ENCODE results near the gene MRPL2. TPM values are rescaled to one million over a fixed set of nuclear protein-coding genes. Genes with fewer than 3 reads are reported as not detected.

Gene MRPL2
- total RNA-seq, 2 experiments from 2014 or later = 108 TPM

DNA sequence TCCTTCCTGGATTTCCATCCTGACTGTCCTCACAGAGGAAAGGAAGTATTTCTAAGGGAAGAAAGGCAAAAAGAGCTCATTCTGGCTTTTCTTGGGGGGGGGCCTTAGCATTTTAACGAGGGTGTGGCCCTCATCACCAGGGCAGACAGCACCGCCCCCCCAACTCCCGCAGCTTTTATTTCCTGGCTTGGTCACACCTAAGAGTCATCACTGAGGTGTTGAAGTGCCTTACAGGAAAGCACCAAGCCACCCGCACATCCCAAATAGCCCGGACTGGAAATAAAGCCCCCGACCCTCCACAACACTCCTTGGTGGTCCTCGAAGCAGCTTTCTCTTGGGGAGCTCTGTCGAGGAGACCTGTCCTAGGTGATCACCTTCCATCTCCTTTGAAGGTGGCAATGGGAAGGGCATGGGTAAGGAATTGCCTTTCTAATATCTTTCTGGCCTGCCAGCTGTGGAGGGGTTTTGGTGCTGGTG, 18.1 kb upstream of the MRPL2 start:
- H3K4me3 Mint-ChIP-seq = peak overlapping the region; percentile 61
- peaks cover 2% of the 10 kb centered on the region for H3K4me1 Mint-ChIP-seq (ENCODE audit: low read depth)
- DNase-seq = peak; percentile 33

DNA sequence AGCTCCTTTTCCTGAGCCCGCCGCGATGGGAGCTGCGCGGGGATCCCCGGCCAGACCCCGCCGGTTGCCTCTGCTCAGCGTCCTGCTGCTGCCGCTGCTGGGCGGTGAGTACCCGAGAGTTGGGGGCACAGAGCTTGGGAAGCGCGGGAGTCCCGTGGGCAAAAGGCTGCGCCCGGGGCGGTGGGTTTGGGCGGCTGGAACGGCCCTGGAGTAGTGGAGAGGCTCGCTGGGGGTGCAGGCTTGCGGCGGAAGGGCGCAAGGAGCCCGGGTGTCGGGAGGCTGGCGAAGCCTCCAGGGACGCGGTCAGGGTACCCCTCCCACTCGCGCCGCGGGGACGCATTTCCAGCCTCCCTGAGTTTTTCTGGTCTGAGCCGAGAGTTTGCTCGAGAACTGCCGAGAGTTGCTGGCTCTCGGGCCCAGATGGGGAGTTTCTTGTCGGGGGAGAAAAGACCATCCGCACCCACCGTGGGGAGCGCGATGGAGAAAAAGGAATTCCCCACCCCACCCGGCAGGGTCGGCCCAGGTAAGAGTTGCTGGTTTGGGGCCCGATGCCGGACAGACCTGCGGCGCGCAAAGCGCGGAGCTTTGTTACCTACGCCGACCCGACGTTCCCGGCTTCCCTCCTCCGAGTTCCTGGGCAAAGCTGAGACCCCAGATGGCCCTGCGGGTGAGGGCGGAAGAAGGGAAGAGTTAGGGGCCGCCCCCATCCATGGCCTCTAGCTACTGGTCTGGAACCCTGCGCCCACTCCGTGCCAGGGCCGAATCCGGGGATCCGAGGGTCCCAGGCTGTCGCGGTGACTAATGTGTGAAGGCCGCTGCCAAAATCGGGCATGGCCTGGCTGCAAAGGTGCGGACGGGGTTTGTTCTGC, 17.5 kb upstream of the MRPL2 start:
- Mint-ChIP-seq H3K4me1 (ENCODE audit: low read depth) (peaks cover 2% of the 10 kb centered on the region), H3K27me3 (peaks cover 10% of the 10 kb centered on the region), H3K36me3 (ENCODE audit: low read depth) (peaks cover 6% of the 10 kb centered on the region), H3K9me3 (no peaks in the 10 kb centered on the region), H3K4me3 (peak overlapping the region; percentile 61), H3K27ac (no peak overlapping the region)
- ATAC-seq (peak; percentile 10), DNase-seq (peak; percentile 16)
- TF ChIP-seq, protein P1, sequence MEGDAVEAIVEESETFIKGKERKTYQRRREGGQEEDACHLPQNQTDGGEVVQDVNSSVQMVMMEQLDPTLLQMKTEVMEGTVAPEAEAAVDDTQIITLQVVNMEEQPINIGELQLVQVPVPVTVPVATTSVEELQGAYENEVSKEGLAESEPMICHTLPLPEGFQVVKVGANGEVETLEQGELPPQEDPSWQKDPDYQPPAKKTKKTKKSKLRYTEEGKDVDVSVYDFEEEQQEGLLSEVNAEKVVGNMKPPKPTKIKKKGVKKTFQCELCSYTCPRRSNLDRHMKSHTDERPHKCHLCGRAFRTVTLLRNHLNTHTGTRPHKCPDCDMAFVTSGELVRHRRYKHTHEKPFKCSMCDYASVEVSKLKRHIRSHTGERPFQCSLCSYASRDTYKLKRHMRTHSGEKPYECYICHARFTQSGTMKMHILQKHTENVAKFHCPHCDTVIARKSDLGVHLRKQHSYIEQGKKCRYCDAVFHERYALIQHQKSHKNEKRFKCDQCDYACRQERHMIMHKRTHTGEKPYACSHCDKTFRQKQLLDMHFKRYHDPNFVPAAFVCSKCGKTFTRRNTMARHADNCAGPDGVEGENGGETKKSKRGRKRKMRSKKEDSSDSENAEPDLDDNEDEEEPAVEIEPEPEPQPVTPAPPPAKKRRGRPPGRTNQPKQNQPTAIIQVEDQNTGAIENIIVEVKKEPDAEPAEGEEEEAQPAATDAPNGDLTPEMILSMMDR (IDR thresholded peaks at IDR 0.05) = no peak
- POLR2A ChIA-PET = interaction anchor here (0.6 to 1.6 kb wide), 10 partner anchors 9 to 380 kb away, joined by 3 to 8 read pairs (median 3); partner anchors contain the start of genes CUL7, KLC4 and MRPL2
- intact Hi-C loops (cut with micrococcal nuclease) = no loop called here
- CTCF ChIA-PET = interaction anchor here (1.3 to 2.1 kb wide), 2 partner anchors 66 to 152 kb away, joined by 4 to 17 read pairs; partner anchors contain the start of gene DNPH1

More for the DNA sequence above, 18.1 kb upstream of the MRPL2 start:
- H3K36me3 Mint-ChIP-seq (ENCODE audit: low read depth) = peaks cover 6% of the 10 kb centered on the region
- ATAC-seq = no peak
- intact Hi-C loops (cut with micrococcal nuclease) = no loop called here
- no peaks in the 10 kb centered on the region for H3K9me3 Mint-ChIP-seq
- ChIA-PET POLR2A (interaction anchor here (0.6 to 1.6 kb wide), 7 partner anchors 8 to 104 kb away, joined by 3 to 8 read pairs (median 3); partner anchors contain the start of genes KLC4 and MRPL2), CTCF (interaction anchor here (2.1 kb wide), 1 partner anchor 66 kb away, joined by 17 read pairs; no protein-coding TSS in a partner anchor)
- peaks cover 10% of the 10 kb centered on the region for H3K27me3 Mint-ChIP-seq
- TF ChIP-seq, protein P1 (IDR thresholded peaks at IDR 0.05) = no peak
- no peak overlapping the region for H3K27ac Mint-ChIP-seq

DNA sequence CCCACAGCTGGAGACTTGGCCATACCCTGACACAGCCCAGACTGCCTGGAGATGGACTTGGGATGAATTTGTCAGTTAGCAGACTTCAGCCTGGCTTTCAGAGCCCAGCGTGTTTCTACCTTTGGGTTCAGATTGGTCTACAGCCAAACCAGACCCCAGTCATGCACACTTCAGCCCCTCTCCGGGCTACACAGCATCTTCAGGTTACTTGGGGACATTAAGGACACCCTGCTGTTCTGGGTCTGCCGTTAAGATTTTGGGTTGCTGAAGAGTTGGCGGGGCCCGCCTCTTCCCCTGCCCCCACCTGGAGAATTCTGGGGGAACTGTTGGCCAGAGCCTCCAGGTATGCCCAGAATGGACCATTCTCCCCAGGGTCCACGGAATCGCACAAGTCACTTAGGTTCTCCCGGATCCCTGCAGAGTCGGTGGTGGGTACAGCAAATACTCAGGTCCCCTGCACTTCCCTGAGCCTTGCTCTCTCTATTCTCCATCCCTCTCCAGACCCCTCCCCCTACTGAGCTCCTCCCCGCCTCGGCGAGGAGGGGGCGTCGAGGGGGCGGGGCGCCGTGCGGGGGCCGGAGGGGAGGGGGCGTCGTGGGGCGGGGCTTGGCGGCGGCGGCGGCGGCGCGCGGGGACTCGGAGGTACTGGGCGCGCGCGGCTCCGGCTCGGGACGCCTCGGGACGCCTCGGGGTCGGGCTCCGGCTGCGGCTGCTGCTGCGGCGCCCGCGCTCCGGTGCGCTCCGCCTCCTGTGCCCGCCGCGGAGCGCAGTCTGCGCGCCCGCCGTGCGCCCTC, 16.6 kb upstream of the MRPL2 start, which contains the start of gene PTK7:
TSS of gene PTK7 (plus strand) at position 645 of the 794 bp plus-strand sequence. CDS start 175 bp downstream, outside the sequence.
- H3K4me1 Mint-ChIP-seq (ENCODE audit: low read depth) = peaks cover 2% of the 10 kb centered on the region
- ChIA-PET CTCF (interaction anchor here (0.8 to 2.1 kb wide), 5 partner anchors 67 to 177 kb away, joined by 4 to 17 read pairs (median 6); partner anchors contain the start of gene DNPH1), POLR2A (interaction anchor here (0.6 to 1.6 kb wide), 5 partner anchors 17 to 381 kb away, joined by 3 to 8 read pairs (median 3); partner anchors contain the start of genes CUL7, KLC4 and MRPL2)
- H3K27me3 Mint-ChIP-seq = peaks cover 10% of the 10 kb centered on the region
- peak; percentile 39 for DNase-seq
- no peaks in the 10 kb centered on the region for H3K9me3 Mint-ChIP-seq
- intact Hi-C loops (cut with micrococcal nuclease) = no loop called here
- H3K27ac Mint-ChIP-seq = no peak within 1 kb of the TSS
- TF ChIP-seq, protein P1 (IDR thresholded peaks at IDR 0.05) = no peak
- peaks cover 6% of the 10 kb centered on the region for H3K36me3 Mint-ChIP-seq (ENCODE audit: low read depth)
- H3K4me3 Mint-ChIP-seq = peak within 1 kb of the TSS; percentile 61
- ATAC-seq = peak; percentile 80

DNA sequence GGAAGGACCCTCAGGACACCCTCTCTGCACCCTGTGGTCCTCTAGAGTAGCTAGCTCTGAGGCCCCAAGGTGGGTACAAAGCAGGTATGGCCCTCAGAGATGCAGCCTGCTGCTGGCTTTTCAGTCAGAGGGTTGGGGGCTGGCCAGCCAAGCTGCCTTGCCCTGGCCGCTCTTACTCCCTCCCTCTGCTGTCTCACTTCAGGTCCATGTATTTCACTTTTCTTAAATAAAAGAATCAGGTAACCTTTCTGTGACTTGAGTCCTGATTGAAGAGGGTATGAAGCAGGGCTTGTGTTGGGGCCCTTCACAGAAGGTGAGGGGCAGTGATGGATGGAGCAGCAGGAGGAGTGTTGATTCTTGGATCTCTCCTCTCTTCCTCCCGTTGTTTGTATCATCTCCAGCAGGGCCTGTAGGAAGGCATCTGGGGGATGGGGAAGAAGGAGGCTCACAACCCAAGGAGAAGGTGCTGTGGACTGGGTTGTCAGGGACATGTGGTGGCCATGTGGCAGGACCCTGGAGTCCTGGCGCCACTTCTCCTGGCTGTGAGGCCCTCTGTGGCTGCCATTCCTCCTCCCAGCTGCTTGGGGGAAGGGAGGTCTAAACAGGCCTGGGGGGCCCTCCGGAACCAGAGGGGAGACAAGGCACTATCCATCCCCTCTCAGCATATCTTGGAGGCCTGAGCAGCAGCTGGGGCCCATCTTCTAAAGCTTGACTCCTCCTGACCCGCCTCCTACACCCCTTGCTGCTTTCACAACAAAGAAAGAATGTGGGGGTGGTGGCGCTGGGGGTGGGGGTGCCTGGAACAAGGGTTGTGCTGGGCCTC, 15.8 kb upstream of the MRPL2 start:
- TF ChIP-seq, protein P1 (IDR thresholded peaks at IDR 0.05) = no peak
- peaks cover 6% of the 10 kb centered on the region for H3K36me3 Mint-ChIP-seq (ENCODE audit: low read depth)
- peaks cover 10% of the 10 kb centered on the region for H3K27me3 Mint-ChIP-seq
- no peaks in the 10 kb centered on the region for H3K9me3 Mint-ChIP-seq
- peak overlapping the region; percentile 54 for H3K4me3 Mint-ChIP-seq
- peak; percentile 21 for DNase-seq
- H3K27ac Mint-ChIP-seq = no peak overlapping the region
- CTCF ChIA-PET = interaction anchor here (0.8 to 1.8 kb wide), 3 partner anchors 68 to 176 kb away, joined by 4 to 9 read pairs (median 6); no protein-coding TSS in a partner anchor
- intact Hi-C loops (cut with micrococcal nuclease) = no loop called here
- peaks cover 2% of the 10 kb centered on the region for H3K4me1 Mint-ChIP-seq (ENCODE audit: low read depth)
- no peak for ATAC-seq
- POLR2A ChIA-PET = no interaction called here

Data from activated CD8-positive, alpha-beta T cell treated with anti-CD3 and anti-CD28 coated beads for 36 hours (primary cell).